Dedifferentiated amniotic fluid mesenchymal stem cell (primary cell): ENCODE measurements around the gene TRIM37.
A peak's percentile ranks its signal among the peaks of the same experiment; 100 is the strongest.
"Not testable (repeated sequence)": the region's sequence is repeated elsewhere in the genome, so short reads cannot be mapped to it uniquely, and the experiment has no call there.

Experiments used
- DNase-seq: peaks from one replicate; pipeline ENCODE4 v3.0.0-alpha.2; 2016; ENCODE audit errors: extremely low spot score

The TRIM37 gene

GRCh38 chr17:58995247-58995940 is 111.3 kb downstream of the TRIM37 start:
- no peak for DNase-seq

DNA sequence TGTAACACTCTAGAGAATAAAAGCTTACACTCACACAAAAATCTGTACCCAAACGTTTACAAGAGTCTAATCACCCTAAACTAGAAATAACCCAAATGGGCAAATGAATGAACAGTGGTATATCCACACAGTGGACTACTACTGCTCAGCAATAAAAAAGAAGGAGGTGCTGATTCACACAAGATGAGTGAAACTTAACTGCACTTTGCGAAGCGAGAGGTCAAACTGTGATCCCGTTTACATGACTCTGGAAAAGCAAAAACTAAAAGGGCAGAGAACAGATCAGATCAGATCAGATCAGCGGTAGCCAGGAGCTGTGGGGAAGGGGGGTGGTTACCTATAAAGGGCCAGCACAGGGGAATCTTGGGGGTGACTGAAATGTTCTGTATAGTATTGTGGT is 113.4 kb downstream of the TRIM37 start:
- no peak for DNase-seq

- peak; percentile 42 for DNase-seq
Measured at GRCh38 chr17:58991718-58992331, 114.9 kb downstream of the TRIM37 start.

DNA sequence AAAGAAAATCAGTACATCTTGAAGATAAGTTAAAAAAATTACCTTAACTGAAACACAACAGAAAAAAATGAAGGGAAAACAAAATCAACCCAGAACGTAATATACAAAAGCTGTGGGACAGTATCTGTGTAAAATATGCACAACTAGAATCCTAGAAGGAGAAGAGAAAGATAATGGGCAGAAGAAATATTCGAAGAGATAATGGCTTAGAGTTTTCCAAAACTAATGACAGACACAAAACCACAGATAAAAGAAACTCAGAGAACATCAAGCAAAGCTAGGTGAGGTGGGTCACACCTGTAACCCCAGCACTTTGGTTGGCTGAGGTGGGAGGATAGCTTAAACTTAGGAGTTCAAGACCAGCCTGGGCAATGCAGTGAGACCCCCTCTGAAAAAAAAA is 117.1 kb downstream of the TRIM37 start:
- DNase-seq: no peak

- DNase-seq: no peak
Measured at GRCh38 chr17:58985971-58986370, 120.7 kb downstream of the TRIM37 start.

DNA sequence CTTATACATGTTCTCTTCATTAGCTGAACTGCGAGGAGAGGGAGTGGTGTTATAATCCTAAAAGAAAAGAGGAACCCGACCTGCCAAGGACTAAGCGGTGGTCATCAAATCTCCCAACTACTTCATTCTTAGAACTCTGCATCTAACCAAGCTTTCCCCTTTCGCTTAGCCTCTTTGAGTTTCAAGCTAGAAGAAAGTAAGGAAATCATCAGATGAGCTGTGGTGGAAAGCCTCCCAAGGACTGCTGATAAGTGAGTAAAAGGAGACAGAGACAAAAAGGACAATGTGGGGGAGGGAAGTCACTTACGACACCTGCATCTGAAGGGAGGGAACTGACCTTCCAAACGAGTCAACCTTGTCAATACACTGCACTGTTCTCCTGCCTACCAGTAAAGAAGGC is 121.3 kb downstream of the TRIM37 start:
- DNase-seq: no peak

DNA sequence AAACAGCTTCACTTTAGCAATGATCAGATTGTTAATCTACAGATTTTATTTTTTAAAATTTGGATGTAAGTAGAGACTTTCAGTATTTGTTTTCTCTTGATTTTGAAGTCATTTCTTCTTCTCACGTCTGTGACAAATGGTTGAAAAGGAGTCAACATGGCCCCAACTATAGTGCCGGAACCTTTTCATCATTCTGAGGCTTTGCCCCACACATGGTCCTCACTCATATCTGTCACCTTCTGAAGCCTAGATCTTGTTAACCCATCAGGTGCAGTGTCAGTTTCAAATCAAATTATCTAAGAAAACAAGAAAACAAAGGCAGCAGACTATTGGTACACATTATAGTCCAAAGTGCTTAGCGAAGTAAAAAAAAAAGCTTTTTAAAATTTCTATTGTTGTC is 124.1 kb downstream of the TRIM37 start:
- DNase-seq: no peak

- DNase-seq: no peak
Measured at GRCh38 chr17:58980706-58981481, 125.8 kb downstream of the TRIM37 start.

DNA sequence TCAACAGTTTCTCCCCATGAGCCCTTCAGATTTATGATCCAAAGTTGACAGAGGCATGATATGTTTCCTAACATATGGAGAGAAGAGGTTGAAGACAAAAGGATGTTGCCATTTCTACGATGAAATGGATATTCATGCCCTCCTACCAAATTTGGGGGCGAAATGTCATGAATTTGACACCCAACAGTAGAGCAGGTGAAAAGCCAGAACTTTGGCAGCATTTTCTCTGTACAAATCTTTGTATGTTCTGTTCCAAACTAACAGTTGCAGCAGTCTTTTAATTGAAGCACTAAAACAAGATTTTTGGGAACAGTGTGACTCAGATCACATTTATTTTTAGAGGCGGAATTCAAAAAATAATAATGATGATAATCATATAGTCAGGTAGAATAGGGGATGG is 130.1 kb downstream of the TRIM37 start:
- no peak for DNase-seq

GRCh38 chr17:58974354-58974753 is 132.3 kb downstream of the TRIM37 start:
- no peak for DNase-seq

DNA sequence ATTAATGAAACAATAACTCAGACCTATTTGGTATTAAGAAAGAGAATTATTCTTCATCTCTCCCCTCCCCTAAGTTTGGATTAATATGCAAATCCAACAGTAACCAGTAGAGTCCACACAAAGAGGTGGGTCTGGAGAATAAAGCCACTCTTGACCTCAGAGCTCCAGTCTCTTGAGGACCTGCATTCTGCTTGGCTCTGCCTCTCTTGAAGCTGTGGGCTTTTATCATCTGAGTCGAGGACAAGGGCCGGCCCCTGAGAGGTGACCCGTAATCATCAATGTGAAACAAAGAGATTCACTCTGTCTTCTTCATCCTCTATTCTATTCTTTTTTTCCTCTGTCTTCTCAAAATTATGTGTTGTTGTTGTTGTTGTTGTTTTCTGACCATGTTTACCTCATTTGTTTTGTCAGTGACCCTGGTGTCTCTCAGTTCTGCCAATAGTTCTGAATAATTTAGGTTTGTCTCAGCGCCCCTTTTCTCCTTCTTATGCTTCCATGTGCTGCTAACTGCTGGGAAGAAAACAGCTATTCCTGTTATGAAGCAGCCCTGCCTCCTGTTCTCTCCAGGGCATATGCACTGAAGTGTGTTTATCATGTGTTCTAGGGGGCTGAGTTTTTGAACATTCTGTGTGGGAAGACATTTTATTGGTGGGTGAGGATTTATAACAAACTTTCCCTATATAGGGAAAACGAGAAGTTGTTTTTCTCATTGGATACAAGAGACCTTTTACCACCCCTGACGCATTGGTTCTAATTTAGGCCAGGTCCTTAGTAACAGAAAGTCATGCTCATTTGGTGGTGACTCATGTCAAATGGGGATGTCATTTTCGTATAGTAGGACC is 135.8 kb downstream of the TRIM37 start:
- DNase-seq: no peak

DNA sequence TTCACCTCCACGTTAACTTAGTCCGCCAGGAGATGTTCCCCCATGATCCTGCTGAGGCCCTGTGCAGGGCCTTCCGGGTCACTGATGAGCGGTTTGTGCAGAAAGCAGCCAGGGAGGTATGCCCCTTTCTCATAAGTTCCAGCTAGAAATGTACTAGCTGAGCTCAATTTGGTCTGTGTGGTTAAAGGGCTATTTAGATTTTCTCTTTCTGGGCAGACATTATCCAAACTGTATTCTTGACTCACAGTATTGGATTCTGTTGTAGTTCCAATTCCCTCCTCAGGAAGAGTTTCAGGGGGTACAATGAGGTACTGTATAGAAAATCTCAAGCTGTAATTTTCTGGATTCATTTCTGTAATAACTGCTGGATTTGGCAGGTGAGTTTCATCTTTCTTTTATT is 137.1 kb downstream of the TRIM37 start:
- DNase-seq: no peak

GRCh38 chr17:58969156-58969555 is 137.5 kb downstream of the TRIM37 start:
- no peak for DNase-seq

DNA sequence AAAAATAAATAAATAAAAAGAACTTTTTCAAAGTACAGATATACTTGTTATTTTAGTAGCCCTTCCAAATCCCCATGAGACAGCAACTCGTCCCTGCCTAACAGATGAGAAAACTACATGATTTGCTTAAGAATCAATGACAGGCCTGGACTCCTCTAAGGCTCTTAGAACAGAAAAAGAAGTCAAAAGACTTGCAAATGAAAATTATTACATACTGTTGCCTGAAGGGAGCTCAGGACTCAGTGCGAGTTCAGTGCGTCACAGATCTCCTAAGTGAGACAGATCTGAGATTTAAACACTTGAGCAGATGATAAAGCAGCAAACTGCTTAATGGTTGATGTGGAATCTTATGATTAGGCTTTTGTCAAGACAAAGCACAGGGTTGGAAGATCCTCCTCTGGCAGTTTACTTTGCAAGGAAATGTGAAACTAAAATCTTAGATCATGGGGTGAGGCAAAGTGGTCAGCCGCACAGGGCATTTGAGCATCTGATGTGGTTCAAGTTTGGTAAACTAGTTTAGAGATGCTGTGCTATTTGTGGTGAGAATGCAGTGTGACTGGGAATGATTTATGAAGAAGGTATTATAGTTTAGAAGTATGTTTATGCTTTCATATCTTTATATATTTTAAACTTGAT is 138.1 kb downstream of the TRIM37 start:
- DNase-seq: no peak

- DNase-seq: no peak
Measured at GRCh38 chr17:58966208-58966607, 140.5 kb downstream of the TRIM37 start.

GRCh38 chr17:58965221-58965620 is 141.5 kb downstream of the TRIM37 start:
- DNase-seq: no peak

GRCh38 chr17:58960068-58960467 is 146.6 kb downstream of the TRIM37 start:
- peak; percentile 43 for DNase-seq

DNA sequence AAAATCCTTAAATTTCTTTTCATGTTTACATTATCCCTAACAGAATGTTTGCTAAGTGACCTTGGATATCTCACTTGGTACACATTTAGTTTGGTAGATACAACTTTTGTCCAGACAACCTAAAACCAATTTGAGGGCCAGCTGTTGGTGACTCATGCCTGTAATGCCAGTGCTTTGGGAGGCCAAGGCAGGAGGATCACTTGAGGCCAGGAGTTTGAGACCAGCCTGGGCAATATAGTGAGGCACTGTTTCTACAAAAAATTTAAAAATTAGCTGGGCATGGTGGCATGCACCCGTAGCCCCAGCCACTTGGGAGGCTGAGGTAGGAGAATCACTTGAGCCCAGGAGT is 149.0 kb downstream of the TRIM37 start:
- DNase-seq: not testable (repeated sequence)

DNA sequence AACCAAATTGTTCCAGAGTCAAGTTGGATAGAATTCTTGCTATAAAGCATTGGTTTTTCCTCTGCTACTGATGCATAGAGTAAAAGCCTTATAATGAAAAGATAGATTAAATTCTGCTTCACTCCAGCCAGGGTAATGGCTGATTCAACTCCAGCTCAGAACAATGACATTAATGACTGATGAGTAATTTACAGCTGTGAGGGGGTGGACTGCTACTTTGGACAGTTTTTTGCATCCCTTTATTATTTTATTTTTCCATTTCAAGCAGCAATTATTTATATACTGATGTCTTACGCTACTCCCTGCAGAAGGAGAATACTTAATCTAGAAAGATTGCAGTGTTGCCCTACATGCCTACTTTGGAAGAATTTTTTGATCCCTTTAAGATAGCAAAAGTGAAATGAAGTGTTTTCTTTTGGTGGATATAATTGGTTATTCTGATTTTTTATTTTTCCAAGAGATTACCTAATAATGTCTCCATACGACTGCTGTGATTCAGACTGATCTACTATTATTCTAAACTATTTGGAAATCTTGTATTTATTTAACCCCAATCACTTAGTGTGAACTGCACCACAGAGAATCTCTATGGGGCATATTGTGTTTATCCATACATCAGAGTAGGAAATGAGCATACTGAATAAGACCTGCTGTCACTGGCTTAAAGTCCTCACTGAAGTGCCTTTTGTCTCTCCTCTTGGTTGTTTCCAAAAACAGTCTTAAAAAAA is 149.5 kb downstream of the TRIM37 start:
- no peak for DNase-seq

DNA sequence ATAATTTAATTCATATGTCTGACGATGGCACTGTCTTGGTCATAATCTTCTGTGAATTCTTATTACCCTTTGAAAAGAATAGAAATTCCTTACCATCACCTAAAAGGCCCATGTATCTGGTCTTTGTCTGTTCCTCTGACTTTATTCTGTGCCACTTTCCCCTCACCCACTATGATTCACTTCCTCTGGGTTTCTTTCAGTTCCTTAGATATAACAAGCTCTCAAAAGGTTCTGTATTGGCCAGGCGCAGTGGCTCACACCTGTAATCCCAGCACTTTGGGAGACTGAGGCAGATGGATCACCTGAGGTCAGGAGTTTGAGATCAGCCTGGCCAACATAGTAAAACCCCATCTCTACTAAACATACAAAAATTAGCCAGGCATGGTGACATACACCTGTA is 152.3 kb downstream of the TRIM37 start:
- DNase-seq: not testable (repeated sequence)

GRCh38 chr17:58947824-58948223 is 158.9 kb downstream of the TRIM37 start:
- DNase-seq: no peak
